Measurements from ENCODE around the gene RALGDS.

RALGDS gene

DNA sequence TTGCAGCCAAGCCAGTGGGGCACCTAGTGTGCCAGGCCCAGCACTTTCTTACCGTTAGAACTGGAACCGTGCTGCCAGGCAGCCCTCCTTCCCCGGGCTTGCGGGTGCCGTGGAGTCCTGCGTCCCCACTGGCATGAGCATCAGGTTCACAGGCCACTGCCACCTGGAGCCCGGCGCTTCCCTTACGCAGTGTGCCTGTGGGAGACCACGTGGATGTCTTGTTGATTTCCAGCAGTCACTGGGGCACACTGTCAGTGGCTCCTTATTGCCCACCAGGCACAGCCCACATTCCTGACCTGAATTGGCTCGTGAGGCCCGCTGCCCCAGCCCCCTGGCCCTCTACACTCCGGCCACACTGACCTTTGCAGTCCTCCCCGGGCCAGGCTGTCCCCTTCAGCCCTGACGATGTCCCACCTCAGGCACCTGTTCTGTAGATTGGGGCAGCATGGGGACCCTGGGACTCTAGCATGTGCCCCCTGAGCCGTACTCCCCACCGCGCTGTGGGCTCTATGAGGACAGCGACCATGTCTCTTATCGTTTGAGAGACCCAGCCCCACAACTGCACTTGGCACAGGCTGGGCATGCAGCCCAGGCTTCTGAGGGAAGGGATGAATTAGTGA is 69.6 kb downstream of the RALGDS start:
- no peak for DNase-seq (ENCODE audit: low read depth)

DNA sequence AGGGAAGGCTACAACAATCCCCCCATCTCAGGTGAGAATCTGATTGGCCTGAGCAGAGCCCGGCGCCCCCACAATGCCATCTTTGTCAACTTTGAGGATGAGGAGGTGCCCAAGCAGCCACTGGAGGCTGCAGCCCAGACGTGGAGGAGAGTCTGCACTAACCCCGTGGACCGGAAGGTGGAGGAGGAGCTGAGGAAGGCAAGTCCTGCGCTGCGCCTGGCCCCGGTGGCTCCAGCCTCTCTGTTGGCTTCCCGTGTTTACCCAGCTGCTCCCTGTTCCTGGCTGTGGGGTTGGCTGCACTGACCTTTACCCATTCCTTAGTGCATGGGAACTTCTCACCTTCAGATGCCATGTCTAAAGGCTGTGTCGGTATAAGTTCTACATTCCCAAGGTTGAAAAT is 70.3 kb downstream of the RALGDS start:
- peak; percentile 12 for DNase-seq (ENCODE audit: low read depth)

DNA sequence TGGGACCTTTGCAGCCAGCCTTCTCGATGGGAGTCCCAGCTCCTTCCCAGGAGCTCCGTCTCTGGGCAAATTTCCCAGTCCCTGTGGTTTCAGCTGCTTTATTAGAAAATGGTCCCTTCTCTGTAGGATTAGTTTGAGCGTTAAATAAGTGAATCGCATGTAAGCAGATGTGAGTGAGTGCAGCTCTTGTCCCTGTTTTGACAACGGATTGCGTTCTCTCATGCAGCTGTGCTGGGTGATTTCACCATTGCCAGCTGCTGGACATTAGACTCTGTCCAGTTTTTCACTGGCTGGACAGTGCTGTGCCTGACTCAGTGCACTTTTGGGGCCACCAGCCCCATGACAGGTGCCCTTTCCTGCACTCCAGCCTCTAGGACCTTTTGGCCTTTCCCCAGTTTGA is 70.9 kb downstream of the RALGDS start:
- peak; percentile 41 for DNase-seq (ENCODE audit: low read depth)

DNA sequence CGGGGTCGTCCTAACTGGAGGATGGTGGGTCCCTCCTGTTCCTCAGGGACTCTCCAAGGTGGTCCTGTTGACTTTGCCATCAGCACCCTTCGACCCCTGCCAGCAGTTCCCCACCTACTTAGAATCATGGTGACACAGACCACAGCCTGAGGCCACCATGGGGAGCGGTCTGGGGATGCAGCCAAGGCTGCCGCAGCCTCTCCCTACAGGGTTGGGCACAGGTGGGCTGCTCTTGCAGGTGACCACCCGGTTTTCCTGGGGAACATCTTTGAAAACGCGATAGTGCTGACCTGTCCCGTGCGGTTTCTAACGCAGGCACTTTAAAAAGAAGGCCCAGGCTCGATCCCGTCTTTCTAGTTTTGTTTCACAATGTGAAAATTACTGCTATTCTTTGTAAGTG is 72.0 kb downstream of the RALGDS start:
- no peak for DNase-seq (ENCODE audit: low read depth)

DNA sequence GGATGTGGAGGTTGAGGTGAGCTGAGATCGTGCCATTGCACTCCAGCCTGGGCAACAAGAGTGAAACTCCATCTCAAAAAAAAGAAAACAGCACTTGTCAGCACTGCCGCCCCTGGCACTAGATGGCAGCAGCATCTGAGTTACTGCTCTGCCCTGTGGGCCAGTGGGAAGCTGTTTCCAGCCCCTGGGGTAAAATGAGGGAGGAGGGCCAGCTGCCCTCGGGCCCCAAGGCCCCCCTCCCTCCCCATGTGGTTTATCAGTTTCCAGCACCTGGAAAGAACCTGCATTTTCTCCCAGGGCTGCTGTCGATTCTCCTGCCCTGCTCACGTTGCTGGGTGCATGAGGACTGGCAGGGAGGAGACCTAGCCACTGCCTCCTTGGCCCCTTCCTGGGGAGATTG is 72.4 kb downstream of the RALGDS start:
- DNase-seq (ENCODE audit: low read depth): peak; percentile 20
